Panc1 (cell line): ENCODE measurements around the gene SERGEF. TPM values are rescaled to one million over a fixed set of nuclear protein-coding genes. Genes with fewer than 3 reads are reported as not detected.

Experiments
- ATAC-seq: fragments of 200-7000 bp; cut with Tn5 transposase; 2 replicates; pipeline ENCODE4 v1.9.1; 2020; ENCODE audit warnings: mild to moderate bottlenecking, moderate library complexity
- BruUV-seq: library from RNA; stranded (reverse); fragments of 400-500 nt; replicated peaks from 2 replicates; lab custom pipeline; 2021; lab: Mats Ljungman, UMichigan
- CTCF ChIA-PET: fragments of 300-600 bp; sonication (Branson Sonifier 250); formaldehyde crosslinking; loops from one replicate; lab custom pipeline; 2022; ENCODE audit warnings: antibody characterized with exemption; lab: Charles Lee
- POLR2A ChIA-PET: fragments of 300-600 bp; sonication (Branson Sonifier 250); formaldehyde crosslinking; loops from one replicate; lab custom pipeline; 2022; ENCODE audit warnings: antibody characterized with exemption; lab: Charles Lee
- DNase-seq: peaks from one replicate; pipeline ENCODE4 v3.0.0-alpha.2; 2010; ENCODE audit warnings: low read depth, low spot score
- H3K27ac ChIP-seq: 2 replicates; pipeline ENCODE4 v1.5.1; 2011; ENCODE audit warnings: mild to moderate bottlenecking, low read length, inconsistent platforms
- H3K27me3 ChIP-seq: fragments of 200-500 bp; sonication (Bioruptor generic); 2 replicates; pipeline ENCODE4 v1.6.0; 2014; ENCODE audit warnings: low read length, inconsistent platforms; ENCODE audit not compliant: control insufficient read depth, insufficient read depth
- H3K36me3 ChIP-seq: fragments of 200-500 bp; sonication (Bioruptor generic); 2 replicates; pipeline ENCODE4 v1.5.1; 2014; ENCODE audit warnings: inconsistent platforms, mild to moderate bottlenecking, low read length, moderate library complexity; ENCODE audit not compliant: control insufficient read depth, insufficient read depth
- H3K4me1 ChIP-seq: 2 replicates; pipeline ENCODE4 v1.5.1; 2011; ENCODE audit warnings: inconsistent platforms, mild to moderate bottlenecking, low read length, moderate library complexity; ENCODE audit not compliant: control insufficient read depth, insufficient read depth
- H3K4me3 ChIP-seq, 2 experiments: 2 replicates each; pipeline ENCODE4 v1.5.1; 2011 to 2012; ENCODE audit warnings: low read depth in 2 of 2, low read length in 2 of 2, mild to moderate bottlenecking in 2 of 2, inconsistent platforms in 1 of 2, moderate library complexity in 1 of 2
- H3K9me3 ChIP-seq: fragments of 200-500 bp; sonication (Bioruptor generic); 2 replicates; pipeline ENCODE4 v1.5.1; 2014; ENCODE audit warnings: low read depth, mild to moderate bottlenecking, inconsistent platforms, low read length, moderate library complexity; ENCODE audit not compliant: control insufficient read depth, insufficient read depth
- CTCF ChIP-seq: fragments of 450-650 bp; IDR thresholded peaks from 2 replicates; pipeline ENCODE4 v1.5.1; 2017; ENCODE audit warnings: mild to moderate bottlenecking
- POLR2AphosphoS5 ChIP-seq: IDR thresholded peaks from 2 replicates; pipeline ENCODE4 v1.6.1; 2012; ENCODE audit warnings: mild to moderate bottlenecking, low read depth, low read length, moderate library complexity
- REST ChIP-seq, 2 experiments: IDR thresholded peaks; 2 replicates each; pipeline ENCODE4 v1.6.1; 2011 to 2012; ENCODE audit warnings: low read depth in 2 of 2, control low read depth in 1 of 2, low read length in 1 of 2, mild to moderate bottlenecking in 1 of 2, moderate library complexity in 1 of 2; ENCODE audit not compliant: insufficient read depth in 1 of 2
- SIN3A ChIP-seq: IDR thresholded peaks from 2 replicates; pipeline ENCODE4 v1.6.1; 2012; ENCODE audit warnings: low read depth, mild to moderate bottlenecking, low read length, moderate library complexity, borderline replicate concordance; ENCODE audit not compliant: insufficient read depth
- TCF7L2 ChIP-seq: IDR thresholded peaks from 2 replicates; pipeline ENCODE4 v1.6.1; 2011; ENCODE audit warnings: mild to moderate bottlenecking, low read depth, low read length, inconsistent platforms
- in situ Hi-C: cut with HindIII; loops from 2 replicates; pipeline ENCODE4 v1.10.0; 2016; ENCODE audit warnings: low sequenced_read_pairs, low pct_unique_long_range_greater_than_20kb
- intact Hi-C: fragments of 100-400 bp; cut with micrococcal nuclease; formaldehyde crosslinking; loops from one replicate; pipeline ENCODE4 v1.10.0; 2022; ENCODE audit not compliant: unreplicated experiment
- total RNA-seq: library from RNA; stranded (reverse); gene quantifications from one replicate; pipeline ENCODE4 v1.2.1, GENCODE V29; 2021; ENCODE audit not compliant: unreplicated experiment

SERGEF gene
- total RNA-seq, 1 experiment from 2014 or later = 35.5 TPM

GRCh38 chr11:17894929-17895658 lies 117.8 kb downstream of the SERGEF start:
- DNase-seq = no peak
- Histone ChIP-seq H3K9me3 (no peaks in the 10 kb centered on the region), H3K27me3 (no peaks in the 10 kb centered on the region), H3K4me1 (no peaks in the 10 kb centered on the region), H3K27ac (no peak overlapping the region), H3K36me3 (no peaks in the 10 kb centered on the region), H3K4me3 (no peak overlapping the region)
- ChIA-PET CTCF (no interaction called here), POLR2A (no interaction called here)
- no TSS peak for BruUV-seq
- no peak for ATAC-seq
- in situ Hi-C loops = no loop called here
- TF ChIP-seq SIN3A = no peak
- TF ChIP-seq REST (IDR thresholded peaks at IDR 0.05; ENCODE audit: insufficient read depth in 1 of 2, low read depth in 2 of 2, low read length in 1 of 2) = no peak
- TF ChIP-seq TCF7L2 = no peak
- TF ChIP-seq POLR2AphosphoS5 = no peak
- TF ChIP-seq CTCF = no peak
- intact Hi-C loops = no loop called here

GRCh38 chr11:17892409-17892808 lies 120.4 kb downstream of the SERGEF start:
- no peak for ATAC-seq
- CTCF ChIA-PET = no interaction called here

More at GRCh38 chr11:17892409-17892808, 120.4 kb downstream of the SERGEF start:
- in situ Hi-C loops (no loop called here), intact Hi-C loops (no loop called here)
- no peak for DNase-seq
- Histone ChIP-seq H3K27ac (no peak overlapping the region), H3K4me1 (no peaks in the 10 kb centered on the region), H3K9me3 (no peaks in the 10 kb centered on the region), H3K36me3 (no peaks in the 10 kb centered on the region), H3K27me3 (no peaks in the 10 kb centered on the region), H3K4me3 (no peak overlapping the region)
- no TSS peak for BruUV-seq
- POLR2A ChIA-PET = no interaction called here
- no peak for TF ChIP-seq SIN3A
- TF ChIP-seq POLR2AphosphoS5 = no peak
- TF ChIP-seq CTCF = no peak
- TF ChIP-seq REST (IDR thresholded peaks at IDR 0.05; ENCODE audit: insufficient read depth in 1 of 2, low read depth in 2 of 2, low read length in 1 of 2) = no peak
- no peak for TF ChIP-seq TCF7L2
